ENCODE measurements around the gene CEP76.

GRCh38 chr18:12656605-12656937, 46.0 kb downstream of the CEP76 start:
- no peak for TF ChIP-seq CTCF (optimal IDR thresholded peaks at IDR 0.05 in 1 of 3, IDR thresholded peaks at IDR 0.05 in 1 of 3, conservative IDR thresholded peaks at IDR 0.05 in 1 of 3; ENCODE audit: extremely low read depth in 1 of 3, insufficient read depth in 2 of 3, low read length in 3 of 3)
- TF ChIP-seq EZH2 (IDR thresholded peaks at IDR 0.05; ENCODE audit: low read length): no peak

Data from keratinocyte (primary cell).